Keratinocyte (primary cell): ENCODE data around the gene SERTAD1.

Experiments
- CTCF ChIP-seq, 3 experiments: IDR thresholded peaks in 1 of 3; conservative IDR thresholded peaks in 1 of 3; optimal IDR thresholded peaks in 1 of 3; 2 replicates in 2 of 3; 3 replicates in 1 of 3; pipeline versions ENCODE3 to v1.5.1; 2011; ENCODE audit warnings: low read length in 3 of 3, mild to moderate bottlenecking in 3 of 3, moderate library complexity in 2 of 3, control low read depth in 1 of 3, inconsistent platforms in 1 of 3; ENCODE audit not compliant: insufficient read depth in 2 of 3; ENCODE audit errors: extremely low read depth in 1 of 3
- EZH2 ChIP-seq: IDR thresholded peaks from one replicate; pipeline ENCODE4 v1.6.1; 2012; ENCODE audit warnings: inconsistent platforms, mild to moderate bottlenecking, low read length, moderate library complexity

GRCh38 chr19:40423938-40424337 is 1.9 kb downstream of the SERTAD1 start:
- TF ChIP-seq EZH2, result no peak
- TF ChIP-seq CTCF (optimal IDR thresholded peaks at IDR 0.05 in 1 of 3, IDR thresholded peaks at IDR 0.05 in 1 of 3, conservative IDR thresholded peaks at IDR 0.05 in 1 of 3; ENCODE audit: extremely low read depth in 1 of 3, insufficient read depth in 2 of 3, low read length in 3 of 3), result no peak
